NCI-H226 (cell line): ENCODE measurements around the gene CREM.

Experiments used
- DNase-seq: peaks from one replicate; pipeline ENCODE4 v3.0.0-alpha.2; 2015

CREM gene

GRCh38 chr10:35224045-35224740, 97.5 kb downstream of the CREM start:
- no peak for DNase-seq

DNA sequence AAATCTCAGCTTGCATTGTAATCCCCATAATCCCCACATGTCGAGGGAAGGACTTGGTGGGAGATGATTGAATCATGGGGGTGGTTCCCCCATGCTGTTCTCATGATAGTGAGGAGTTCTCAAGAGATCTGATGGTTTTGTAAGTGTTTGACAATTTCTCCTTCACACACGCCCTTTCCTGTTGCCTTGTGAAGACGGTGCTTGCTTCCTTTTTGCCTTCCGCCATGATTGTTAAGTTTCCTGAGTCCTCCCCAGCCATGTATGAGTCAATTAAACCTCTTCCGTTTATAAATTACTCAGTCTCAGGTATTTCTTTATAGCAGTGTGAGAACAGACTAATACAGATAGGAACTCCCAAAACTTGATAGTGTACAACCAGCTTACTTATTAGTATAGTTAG, 98.6 kb downstream of the CREM start:
- no peak for DNase-seq

DNA sequence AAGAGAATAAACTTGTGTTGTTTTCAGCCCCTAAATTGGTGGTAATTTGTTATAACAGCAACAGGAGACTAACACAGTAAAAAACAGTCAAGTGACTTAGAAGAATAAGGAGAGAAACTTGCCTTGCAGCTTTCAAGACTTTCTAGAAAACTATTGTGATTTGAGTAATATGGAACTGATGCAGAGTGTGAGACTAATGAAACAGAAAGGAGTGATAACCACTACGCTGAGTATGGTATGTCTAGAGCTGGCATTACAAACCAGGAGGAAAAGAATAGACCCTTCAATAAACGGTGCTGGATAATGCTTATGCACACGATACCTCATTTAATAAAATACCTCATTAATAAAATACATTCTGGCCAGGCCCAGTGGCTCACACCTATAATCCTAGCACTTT, 99.9 kb downstream of the CREM start:
- DNase-seq: no peak

DNA sequence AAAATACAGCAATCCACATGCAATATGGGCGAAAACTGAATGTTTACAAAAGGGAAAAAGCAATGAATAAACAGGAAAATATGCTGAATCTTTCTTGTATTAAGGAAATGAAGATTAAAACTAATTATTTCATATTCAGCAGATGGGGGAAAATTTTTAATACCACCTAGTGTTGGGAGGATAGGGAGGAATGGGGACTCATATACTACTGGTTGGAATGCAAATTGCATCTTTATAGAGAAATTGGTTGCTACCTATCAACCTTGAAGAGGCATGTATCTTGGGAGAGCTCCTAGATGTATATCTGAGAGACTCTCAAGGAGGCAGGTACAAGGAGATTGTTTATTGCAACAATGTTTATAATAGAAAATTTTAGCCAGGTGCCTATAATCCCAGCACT, 101.4 kb downstream of the CREM start:
- DNase-seq: no peak

DNA sequence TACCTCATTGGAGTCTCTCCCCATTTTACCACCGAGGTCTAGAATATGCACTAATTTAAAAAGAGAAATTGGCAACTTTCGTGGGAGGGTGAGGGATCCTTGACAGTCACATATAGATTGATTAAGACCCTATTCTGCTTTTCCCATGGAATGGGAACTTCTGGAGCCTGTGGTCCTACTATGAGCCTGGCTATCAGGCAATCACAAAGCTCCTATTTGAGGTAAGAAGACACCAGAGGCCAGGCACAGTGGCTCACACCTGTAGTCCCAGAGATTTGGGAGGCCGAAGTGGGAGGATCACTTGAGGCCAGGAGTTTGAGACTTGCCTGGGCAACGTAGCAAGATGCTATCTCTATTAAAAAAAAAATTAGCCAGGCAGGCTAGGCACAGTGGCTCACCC, 105.0 kb downstream of the CREM start:
- no peak for DNase-seq

- no peak for DNase-seq
Measured at GRCh38 chr10:35232527-35232926, 105.9 kb downstream of the CREM start.

- DNase-seq: no peak
Measured at GRCh38 chr10:35234073-35234472, 107.4 kb downstream of the CREM start.

GRCh38 chr10:35236739-35237138, 110.1 kb downstream of the CREM start:
- DNase-seq: no peak

DNA sequence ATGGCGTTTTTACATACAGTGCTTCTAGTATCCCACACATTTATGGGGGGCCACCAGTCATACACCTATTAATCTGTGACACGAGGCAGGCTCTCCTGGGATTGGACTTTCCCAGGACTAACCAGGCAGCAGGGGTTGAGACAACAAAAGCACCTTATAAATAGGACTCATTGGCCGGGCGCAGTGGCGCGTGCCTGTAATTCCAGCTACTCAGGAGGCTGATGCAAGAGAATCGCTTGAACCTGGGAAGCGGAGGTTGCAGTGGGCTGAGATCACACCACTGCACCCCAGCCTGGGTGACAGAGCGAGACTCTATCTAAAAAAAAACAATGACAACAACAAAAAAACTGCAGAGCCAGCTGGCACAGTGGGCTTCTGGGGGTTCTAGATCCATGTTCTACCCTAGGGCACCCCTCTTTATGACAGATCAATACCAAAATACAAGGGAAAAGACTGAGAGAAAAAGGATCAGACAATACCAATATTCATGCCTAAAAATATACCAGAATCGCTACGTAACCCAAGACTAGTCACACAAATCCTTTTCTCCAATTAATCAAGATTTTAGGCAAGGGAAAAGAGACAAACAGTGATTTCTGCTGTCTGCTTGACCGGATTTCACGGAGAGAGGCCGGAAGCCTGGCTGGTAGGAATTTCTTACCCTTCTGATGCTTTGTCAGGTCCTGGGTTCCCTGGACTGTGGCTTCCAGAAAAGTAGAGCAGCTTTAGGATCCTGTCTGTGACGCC, 111.3 kb downstream of the CREM start:
- no peak for DNase-seq

- no peak for DNase-seq
Measured at GRCh38 chr10:35244549-35244948, 117.9 kb downstream of the CREM start.

- DNase-seq: no peak
Measured at GRCh38 chr10:35246770-35247343, 120.2 kb downstream of the CREM start.

GRCh38 chr10:35251373-35252100, 124.9 kb downstream of the CREM start:
- DNase-seq: no peak

- DNase-seq: no peak
Measured at GRCh38 chr10:35257057-35257983, 130.7 kb downstream of the CREM start.

DNA sequence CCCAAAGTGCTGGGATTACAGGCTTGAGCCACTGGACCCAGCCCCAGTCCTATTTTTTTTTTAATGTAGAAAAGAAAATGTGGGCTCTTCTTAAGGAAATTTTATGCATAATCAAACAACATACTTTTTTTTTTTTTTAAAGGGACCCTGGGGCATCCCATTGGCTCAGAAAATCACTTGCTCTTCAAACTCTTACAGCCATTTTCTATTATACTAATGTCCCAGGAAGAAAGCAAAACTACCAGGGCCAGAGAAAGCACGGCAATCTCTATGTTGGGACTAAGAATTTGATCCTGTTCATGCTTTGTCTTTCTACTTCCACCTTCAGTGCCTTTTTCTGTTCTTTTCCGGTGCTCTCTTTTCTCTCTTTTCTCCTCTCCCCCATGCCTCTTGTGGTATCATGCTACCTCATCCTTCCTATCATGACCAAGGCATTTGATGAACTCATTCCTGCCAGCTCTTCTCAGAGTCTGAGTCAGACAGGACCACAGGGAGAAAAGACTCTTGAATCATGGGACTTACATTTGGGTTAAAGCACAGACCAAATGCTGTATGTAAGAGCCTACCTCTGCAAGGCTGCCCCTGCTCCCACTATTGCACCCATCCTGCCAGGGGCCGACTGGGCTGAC, 133.2 kb downstream of the CREM start:
- peak; percentile 88 for DNase-seq

- DNase-seq: no peak
Measured at GRCh38 chr10:35262436-35262835, 135.8 kb downstream of the CREM start.
